Measurements from ENCODE around the gene DCUN1D2.

DNA sequence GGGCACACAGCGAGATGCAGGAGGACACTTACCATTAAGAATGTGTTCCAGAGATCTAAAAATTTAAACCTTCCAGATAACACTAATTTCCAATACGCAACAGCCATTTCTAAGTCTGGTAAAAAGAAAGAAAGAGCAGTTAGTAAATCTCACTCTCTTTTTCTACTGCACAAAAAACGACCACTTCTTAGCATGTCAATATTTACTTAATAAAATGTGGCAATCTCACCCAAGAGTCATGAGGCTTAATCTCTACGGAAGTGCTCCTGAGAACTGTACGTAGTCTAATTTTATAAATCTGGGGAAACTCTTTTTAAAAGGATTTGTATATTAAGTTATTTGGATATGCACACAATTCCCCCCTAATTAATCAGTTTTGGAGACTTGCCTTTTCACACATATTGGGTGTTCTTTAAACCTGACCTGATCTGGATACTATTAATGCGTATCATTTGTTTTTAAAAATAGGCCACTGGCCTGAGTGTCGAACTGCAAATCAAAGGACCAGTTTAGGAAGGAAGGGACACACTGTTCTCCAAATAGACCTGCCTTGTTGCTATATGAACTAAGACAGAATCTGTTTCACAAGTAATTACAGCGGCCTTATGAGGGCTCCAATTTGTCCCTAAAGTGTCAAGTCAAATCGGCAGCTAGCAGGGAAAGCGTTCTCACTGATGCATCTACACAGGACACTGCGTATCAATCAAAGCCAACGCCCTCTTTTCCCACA lies 29.3 kb downstream of the DCUN1D2 start:
- TF ChIP-seq CTCF (conservative IDR thresholded peaks at IDR 0.05; ENCODE audit: low read depth, low read length) (no peak), EZH2 (IDR thresholded peaks at IDR 0.05; ENCODE audit: low read length, unreplicated experiment) (no peak), EZH2phosphoT487 (IDR thresholded peaks at IDR 0.05; ENCODE audit: borderline replicate concordance, low read length) (no peak)

Data from PC-3 (cell line).